ENCODE data around the gene JADE1.

Gene JADE1

GRCh38 chr4:128813965-128814364, 4.5 kb downstream of the JADE1 start:
- H3K27me3 ChIP-seq (ENCODE audit: low read length): no peaks in the 10 kb centered on the region
- peak overlapping the region; percentile 60 for H3K4me2 ChIP-seq (ENCODE audit: low read depth, low read length, poor library complexity, severe bottlenecking)
- peak overlapping the region; percentile 96; the same call in 1 of the 2 replicates for H3K9ac ChIP-seq (ENCODE audit: low read length)
- H3K79me2 ChIP-seq (ENCODE audit: insufficient read depth, low read length): peaks cover 71% of the 10 kb centered on the region
- no peak overlapping the region for H3K4me3 ChIP-seq (ENCODE audit: insufficient read depth, low read length, poor library complexity, severe bottlenecking)
- H3K27ac ChIP-seq (ENCODE audit: low read depth, low read length): peak overlapping the region; percentile 97
- H3K9me2 ChIP-seq (replicated peaks; ENCODE audit: insufficient read depth, low read length): no peaks in the 10 kb centered on the region
- H4K20me1 ChIP-seq (ENCODE audit: low read depth, low read length): no peaks in the 10 kb centered on the region
- no peak overlapping the region for H2AFZ ChIP-seq (ENCODE audit: low read depth, low read length, severe bottlenecking)
- no peaks in the 10 kb centered on the region for H3K36me3 ChIP-seq (ENCODE audit: low read length)
- no peaks in the 10 kb centered on the region for H3K9me3 ChIP-seq (ENCODE audit: insufficient read depth, low read length)
- peaks cover 13% of the 10 kb centered on the region for H3F3A ChIP-seq (ENCODE audit: insufficient read depth)
- TF ChIP-seq EZH2phosphoT487 (conservative IDR thresholded peaks at IDR 0.05; ENCODE audit: low read length) (no peak), CTCF (IDR thresholded peaks at IDR 0.05; ENCODE audit: insufficient read depth, low read length, poor library complexity, severe bottlenecking) (no peak)

DNA sequence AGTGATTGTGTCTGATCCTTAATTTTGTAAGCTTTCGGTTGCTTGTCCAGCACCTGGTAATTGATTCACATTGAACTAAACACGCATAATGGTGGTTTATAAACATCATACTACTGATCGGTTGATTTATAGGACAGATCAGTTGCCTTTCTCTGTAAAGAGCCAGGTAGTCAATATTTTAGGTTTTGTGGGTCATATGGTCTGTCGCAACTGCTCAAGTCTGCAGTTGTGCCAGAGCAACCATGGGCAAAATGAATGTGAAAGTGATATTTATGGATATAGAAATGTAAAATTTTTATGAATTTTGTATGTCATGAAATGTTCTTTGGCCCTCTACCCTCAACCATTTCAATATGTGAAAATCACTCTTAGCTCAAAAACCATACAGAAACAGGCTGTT, 8.9 kb downstream of the JADE1 start:
- H3K4me2 ChIP-seq (ENCODE audit: low read depth, low read length, poor library complexity, severe bottlenecking): no peak overlapping the region
- no peak overlapping the region for H3K9ac ChIP-seq (ENCODE audit: low read length)
- no peak overlapping the region for H3K4me3 ChIP-seq (ENCODE audit: insufficient read depth, low read length, poor library complexity, severe bottlenecking)
- H3K27ac ChIP-seq (ENCODE audit: low read depth, low read length): no peak overlapping the region
- H3F3A ChIP-seq (ENCODE audit: insufficient read depth): peaks cover 6% of the 10 kb centered on the region; the same call in 1 of the 2 replicates
- no peak for TF ChIP-seq EZH2phosphoT487 (conservative IDR thresholded peaks at IDR 0.05; ENCODE audit: low read length)
- peaks cover 97% of the 10 kb centered on the region for H3K79me2 ChIP-seq (ENCODE audit: insufficient read depth, low read length)
- H2AFZ ChIP-seq (ENCODE audit: low read depth, low read length, severe bottlenecking): no peak overlapping the region
- no peaks in the 10 kb centered on the region for H3K9me3 ChIP-seq (ENCODE audit: insufficient read depth, low read length)
- no peaks in the 10 kb centered on the region for H3K27me3 ChIP-seq (ENCODE audit: low read length)
- no peaks in the 10 kb centered on the region for H3K9me2 ChIP-seq (replicated peaks; ENCODE audit: insufficient read depth, low read length)
- no peaks in the 10 kb centered on the region for H4K20me1 ChIP-seq (ENCODE audit: low read depth, low read length)
- no peaks in the 10 kb centered on the region for H3K36me3 ChIP-seq (ENCODE audit: low read length)

DNA sequence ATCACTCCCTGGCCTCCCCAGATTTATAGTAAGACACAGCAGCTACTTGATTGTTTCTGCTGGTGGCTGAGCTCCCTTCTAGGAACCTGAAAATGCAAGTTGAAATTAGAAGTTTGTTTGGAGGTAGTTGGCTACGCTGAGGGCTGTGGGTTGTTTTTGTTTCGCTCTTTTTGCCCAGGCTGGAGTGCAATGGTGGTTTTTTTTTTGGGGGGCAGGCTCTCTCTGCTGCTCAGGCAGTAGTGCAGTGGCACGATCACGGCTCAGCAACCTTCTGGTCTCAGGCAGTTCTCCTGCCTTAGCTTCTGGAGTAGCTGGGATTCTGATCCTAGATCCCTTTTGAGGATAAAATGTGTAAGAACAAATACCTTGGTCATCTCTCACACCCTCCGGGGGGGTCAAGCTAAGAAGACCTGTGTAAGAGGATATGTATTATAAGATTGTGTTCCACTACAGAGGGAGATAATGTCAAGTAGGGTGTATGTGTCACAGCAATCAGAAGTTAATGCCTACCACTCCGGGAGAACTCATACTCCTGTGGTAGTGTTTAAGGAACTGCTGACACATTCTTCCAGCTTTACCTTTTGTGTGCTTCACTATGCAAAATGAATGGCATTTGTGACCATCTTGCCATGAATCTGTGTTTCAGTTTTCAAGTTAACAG, 9.7 kb downstream of the JADE1 start:
- no peaks in the 10 kb centered on the region for H3K36me3 ChIP-seq (ENCODE audit: low read length)
- TF ChIP-seq EZH2phosphoT487 (conservative IDR thresholded peaks at IDR 0.05; ENCODE audit: low read length) (no peak), CTCF (IDR thresholded peaks at IDR 0.05; ENCODE audit: insufficient read depth, low read length, poor library complexity, severe bottlenecking) (no peak)
- no peak overlapping the region for H3K4me2 ChIP-seq (ENCODE audit: low read depth, low read length, poor library complexity, severe bottlenecking)

DNA sequence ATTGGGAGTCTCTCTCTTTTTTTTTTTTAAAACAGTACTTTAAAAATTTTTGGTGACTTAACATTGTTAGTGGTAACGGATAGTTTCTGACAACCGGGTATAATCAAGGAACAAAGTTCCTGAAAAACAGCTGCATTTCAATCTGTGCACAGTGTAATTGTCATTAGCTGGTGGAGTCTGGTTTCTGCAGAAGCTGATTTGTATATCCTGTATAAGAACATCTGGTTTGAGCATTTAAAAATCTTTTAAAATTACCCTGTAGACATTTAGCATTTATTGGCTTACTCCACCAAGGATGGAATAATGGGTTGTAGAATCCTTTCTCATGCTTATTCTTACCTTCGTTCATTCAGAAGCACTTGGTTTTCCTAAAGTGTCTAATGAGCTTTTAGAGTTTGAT, 11.2 kb downstream of the JADE1 start:
- no peaks in the 10 kb centered on the region for H4K20me1 ChIP-seq (ENCODE audit: low read depth, low read length)
- H3K9me3 ChIP-seq (ENCODE audit: insufficient read depth, low read length): no peaks in the 10 kb centered on the region
- no peaks in the 10 kb centered on the region for H3K9me2 ChIP-seq (replicated peaks; ENCODE audit: insufficient read depth, low read length)
- peaks cover 97% of the 10 kb centered on the region for H3K79me2 ChIP-seq (ENCODE audit: insufficient read depth, low read length)
- no peaks in the 10 kb centered on the region for H3K27me3 ChIP-seq (ENCODE audit: low read length)
- H3K4me3 ChIP-seq (ENCODE audit: insufficient read depth, low read length, poor library complexity, severe bottlenecking): no peak overlapping the region
- peaks cover 5% of the 10 kb centered on the region; the same call in 1 of the 2 replicates for H3F3A ChIP-seq (ENCODE audit: insufficient read depth)
- no peak overlapping the region for H3K4me2 ChIP-seq (ENCODE audit: low read depth, low read length, poor library complexity, severe bottlenecking)
- TF ChIP-seq EZH2phosphoT487 (conservative IDR thresholded peaks at IDR 0.05; ENCODE audit: low read length) (no peak), CTCF (IDR thresholded peaks at IDR 0.05; ENCODE audit: insufficient read depth, low read length, poor library complexity, severe bottlenecking) (no peak)
- no peak overlapping the region for H3K27ac ChIP-seq (ENCODE audit: low read depth, low read length)
- H3K36me3 ChIP-seq (ENCODE audit: low read length): no peaks in the 10 kb centered on the region
- H3K9ac ChIP-seq (ENCODE audit: low read length): no peak overlapping the region
- no peak overlapping the region for H2AFZ ChIP-seq (ENCODE audit: low read depth, low read length, severe bottlenecking)

More for the DNA sequence above, 9.7 kb downstream of the JADE1 start:
- no peaks in the 10 kb centered on the region for H4K20me1 ChIP-seq (ENCODE audit: low read depth, low read length)
- H3K79me2 ChIP-seq (ENCODE audit: insufficient read depth, low read length): peaks cover 97% of the 10 kb centered on the region
- no peaks in the 10 kb centered on the region for H3K9me2 ChIP-seq (replicated peaks; ENCODE audit: insufficient read depth, low read length)
- H3K9ac ChIP-seq (ENCODE audit: low read length): no peak overlapping the region
- H3K27ac ChIP-seq (ENCODE audit: low read depth, low read length): no peak overlapping the region
- H3K9me3 ChIP-seq (ENCODE audit: insufficient read depth, low read length): no peaks in the 10 kb centered on the region
- no peak overlapping the region for H2AFZ ChIP-seq (ENCODE audit: low read depth, low read length, severe bottlenecking)
- no peaks in the 10 kb centered on the region for H3K27me3 ChIP-seq (ENCODE audit: low read length)
- no peak overlapping the region for H3K4me3 ChIP-seq (ENCODE audit: insufficient read depth, low read length, poor library complexity, severe bottlenecking)
- peaks cover 3% of the 10 kb centered on the region; the same call in 1 of the 2 replicates for H3F3A ChIP-seq (ENCODE audit: insufficient read depth)
